ACHN (cell line): ENCODE results near the gene LLCFC1.
A peak's percentile ranks its signal among the peaks of the same experiment; 100 is the strongest.

ENCODE experiments used
- DNase-seq: peaks from one replicate; pipeline ENCODE4 v3.0.0-alpha.2; 2015
- in situ Hi-C: cut with HindIII; loops from 2 replicates; pipeline ENCODE4 v1.10.0; 2017; ENCODE audit warnings: low sequenced_read_pairs, low pct_ligation_motif_present, low pct_unique_long_range_greater_than_20kb

LLCFC1 gene

GRCh38 chr7:142934056-142934455, 5.2 kb upstream of the LLCFC1 start:
- DNase-seq, result no peak
- in situ Hi-C loops, result no loop called here

- DNase-seq, result no peak
- in situ Hi-C loops, result no loop called here
These were observed 3.2 kb upstream of the LLCFC1 start for GRCh38 chr7:142935941-142936565.

GRCh38 chr7:142938611-142939010, 673 bp upstream of the LLCFC1 start:
- DNase-seq, result no peak
- in situ Hi-C loops, result no loop called here

GRCh38 chr7:142940966-142941535, 1.8 kb downstream of the LLCFC1 start:
- in situ Hi-C loops, result no loop called here
- DNase-seq, result no peak

GRCh38 chr7:142941541-142941940, 2.3 kb downstream of the LLCFC1 start:
- in situ Hi-C loops, result no loop called here
- DNase-seq, result no peak

- DNase-seq, result no peak
- in situ Hi-C loops, result no loop called here
These were observed 3.5 kb downstream of the LLCFC1 start for GRCh38 chr7:142942746-142943145.

- in situ Hi-C loops, result no loop called here
- DNase-seq, result no peak
These were observed 4.5 kb downstream of the LLCFC1 start for GRCh38 chr7:142943706-142944268.

GRCh38 chr7:142945001-142945400, 5.7 kb downstream of the LLCFC1 start:
- no peak for DNase-seq
- in situ Hi-C loops, result no loop called here

- in situ Hi-C loops, result no loop called here
These were observed 9.3 kb downstream of the LLCFC1 start for GRCh38 chr7:142948603-142949002.

GRCh38 chr7:142950235-142950634, 11.0 kb downstream of the LLCFC1 start:
- in situ Hi-C loops, result no loop called here
- DNase-seq, result no peak

More at GRCh38 chr7:142948603-142949002, 9.3 kb downstream of the LLCFC1 start:
- DNase-seq, result no peak

GRCh38 chr7:142954680-142955268, 15.5 kb downstream of the LLCFC1 start:
- no peak for DNase-seq
- in situ Hi-C loops, result no loop called here

GRCh38 chr7:142956951-142957623, 17.8 kb downstream of the LLCFC1 start:
- in situ Hi-C loops, result no loop called here
- DNase-seq, result peak; percentile 38

GRCh38 chr7:142957723-142958122, 18.4 kb downstream of the LLCFC1 start:
- in situ Hi-C loops, result no loop called here
- no peak for DNase-seq

GRCh38 chr7:142959202-142959601, 19.9 kb downstream of the LLCFC1 start:
- in situ Hi-C loops, result no loop called here
- DNase-seq, result no peak

GRCh38 chr7:142960955-142961512, 21.8 kb downstream of the LLCFC1 start:
- in situ Hi-C loops, result no loop called here
- peak; percentile 18 for DNase-seq

GRCh38 chr7:142961595-142961972, 22.3 kb downstream of the LLCFC1 start:
- in situ Hi-C loops, result no loop called here
- no peak for DNase-seq

- no peak for DNase-seq
- in situ Hi-C loops, result no loop called here
These were observed 23.0 kb downstream of the LLCFC1 start, which contains the start of gene KEL for GRCh38 chr7:142961973-142962926. TSS of gene KEL (minus strand) at chr7:142962363. CDS start at chr7:142962206, 157 bp downstream.

GRCh38 chr7:142962991-142963390, 23.7 kb downstream of the LLCFC1 start:
- no peak for DNase-seq
- in situ Hi-C loops, result no loop called here
